NB4 (cell line): ENCODE data around the gene BUD31.

Source experiments
- MAX ChIP-seq: IDR thresholded peaks from 2 replicates; pipeline ENCODE4 v1.6.1; 2011; ENCODE audit warnings: low read depth, low read length
- MYC ChIP-seq: IDR thresholded peaks from 2 replicates; pipeline ENCODE4 v1.6.1; 2011; ENCODE audit warnings: low read depth, low read length
- POLR2A ChIP-seq: IDR thresholded peaks from 2 replicates; pipeline ENCODE4 v1.6.1; 2011; ENCODE audit warnings: mild to moderate bottlenecking; ENCODE audit not compliant: insufficient read length; ENCODE audit errors: extremely low read depth
- TF ChIP-seq, protein P1 (sequence below): IDR thresholded peaks from one replicate; pipeline ENCODE4 v1.5.1; 2012; ENCODE audit warnings: low read depth, low read length

DNA sequence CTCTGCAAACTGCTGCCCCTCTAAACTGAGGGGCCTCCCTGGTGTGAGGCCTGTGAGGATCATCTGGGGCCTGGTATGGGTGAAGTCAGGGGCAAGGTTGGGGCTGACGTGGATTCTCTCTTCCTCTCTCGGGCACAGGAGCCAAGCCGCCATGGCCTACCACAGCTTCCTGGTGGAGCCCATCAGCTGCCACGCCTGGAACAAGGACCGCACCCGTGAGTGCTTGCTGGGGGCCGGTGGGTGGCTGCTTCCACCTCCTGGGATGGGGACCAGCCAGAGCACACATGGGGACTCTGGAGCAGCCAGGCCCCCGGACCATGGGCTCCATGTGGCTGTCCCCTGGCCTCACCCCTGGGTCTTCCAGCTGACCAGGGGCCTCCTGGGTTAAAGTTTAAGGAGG, 23.2 kb upstream of the BUD31 start:
- TF ChIP-seq, protein P1, sequence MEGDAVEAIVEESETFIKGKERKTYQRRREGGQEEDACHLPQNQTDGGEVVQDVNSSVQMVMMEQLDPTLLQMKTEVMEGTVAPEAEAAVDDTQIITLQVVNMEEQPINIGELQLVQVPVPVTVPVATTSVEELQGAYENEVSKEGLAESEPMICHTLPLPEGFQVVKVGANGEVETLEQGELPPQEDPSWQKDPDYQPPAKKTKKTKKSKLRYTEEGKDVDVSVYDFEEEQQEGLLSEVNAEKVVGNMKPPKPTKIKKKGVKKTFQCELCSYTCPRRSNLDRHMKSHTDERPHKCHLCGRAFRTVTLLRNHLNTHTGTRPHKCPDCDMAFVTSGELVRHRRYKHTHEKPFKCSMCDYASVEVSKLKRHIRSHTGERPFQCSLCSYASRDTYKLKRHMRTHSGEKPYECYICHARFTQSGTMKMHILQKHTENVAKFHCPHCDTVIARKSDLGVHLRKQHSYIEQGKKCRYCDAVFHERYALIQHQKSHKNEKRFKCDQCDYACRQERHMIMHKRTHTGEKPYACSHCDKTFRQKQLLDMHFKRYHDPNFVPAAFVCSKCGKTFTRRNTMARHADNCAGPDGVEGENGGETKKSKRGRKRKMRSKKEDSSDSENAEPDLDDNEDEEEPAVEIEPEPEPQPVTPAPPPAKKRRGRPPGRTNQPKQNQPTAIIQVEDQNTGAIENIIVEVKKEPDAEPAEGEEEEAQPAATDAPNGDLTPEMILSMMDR: no peak
- no peak for TF ChIP-seq POLR2A
- TF ChIP-seq MAX: no peak
- TF ChIP-seq MYC: no peak
